Karpas-422 (cell line): ENCODE results near the gene SLC28A3. TPM values are rescaled to one million over a fixed set of nuclear protein-coding genes. Genes with fewer than 3 reads are reported as not detected.

Source experiments
- DNase-seq: peaks from one replicate; pipeline ENCODE4 v3.0.0-alpha.2; 2015
- H2AFZ ChIP-seq: fragments of 200-600 bp; sonication (generic); 2 replicates; pipeline ENCODE4 v1.6.1; 2014; ENCODE audit warnings: antibody characterized with exemption, low read length, mixed read lengths
- H3K27ac ChIP-seq: fragments of 200-600 bp; sonication (generic); 2 replicates; pipeline ENCODE4 v1.5.1; 2014; ENCODE audit warnings: mild to moderate bottlenecking, low read length, moderate library complexity
- H3K27me3 ChIP-seq: fragments of 200-600 bp; sonication (generic); 2 replicates; pipeline ENCODE4 v1.6.1; 2014; ENCODE audit warnings: low read length, mixed read lengths
- H3K36me3 ChIP-seq: fragments of 200-600 bp; sonication (generic); 2 replicates; pipeline ENCODE4 v1.6.1; 2014; ENCODE audit warnings: low read length, mixed read lengths; ENCODE audit not compliant: insufficient read depth
- H3K4me1 ChIP-seq: fragments of 200-600 bp; sonication (generic); 2 replicates; pipeline ENCODE4 v1.6.1; 2014; ENCODE audit warnings: mild to moderate bottlenecking, low read length, mixed read lengths
- H3K4me2 ChIP-seq: fragments of 200-600 bp; sonication (generic); 2 replicates; pipeline ENCODE4 v1.6.1; 2014; ENCODE audit warnings: low read length, low read depth, mild to moderate bottlenecking; ENCODE audit not compliant: poor library complexity, severe bottlenecking
- H3K4me3 ChIP-seq: fragments of 200-600 bp; sonication (generic); 2 replicates; pipeline ENCODE4 v1.5.1; 2014; ENCODE audit warnings: mild to moderate bottlenecking, antibody characterized with exemption, low read length, mixed read lengths
- H3K79me2 ChIP-seq: fragments of 200-600 bp; sonication (generic); 2 replicates; pipeline ENCODE4 v1.6.1; 2014; ENCODE audit warnings: mild to moderate bottlenecking, low read length, mixed read lengths
- H3K9ac ChIP-seq: fragments of 200-600 bp; sonication (generic); 2 replicates; pipeline ENCODE4 v1.6.0; 2014; ENCODE audit warnings: low read length
- H3K9me2 ChIP-seq: fragments of 200-600 bp; sonication (generic), shearing (Covaris generic); replicated peaks from 2 replicates; pipeline ENCODE4 v1.6.0; 2014; ENCODE audit warnings: mild to moderate bottlenecking, low read length, moderate library complexity; ENCODE audit not compliant: insufficient read depth
- H3K9me3 ChIP-seq: fragments of 300-700, 200-600 bp; sonication (generic); 2 replicates; pipeline ENCODE4 v1.6.1; 2014; ENCODE audit warnings: low read length, mixed read lengths
- H4K20me1 ChIP-seq: fragments of 200-600 bp; sonication (generic); 2 replicates; pipeline ENCODE4 v1.6.1; 2014; ENCODE audit warnings: mild to moderate bottlenecking, antibody characterized with exemption, low read length, low read depth; ENCODE audit not compliant: insufficient read depth
- total RNA-seq: library from RNA; depleted of rRNA; stranded (reverse); fragments of >200 nt; shearing (Covaris generic); gene quantifications from 2 replicates; pipeline ENCODE4 v1.2.3, GENCODE V29; 2014; ENCODE audit warnings: low replicate concordance

Gene SLC28A3
- total RNA-seq, 1 experiment from 2014 or later = not detected

- H3K79me2 ChIP-seq = no peaks in the 10 kb centered on the region
- no peak overlapping the region for H2AFZ ChIP-seq
- no peaks in the 10 kb centered on the region for H4K20me1 ChIP-seq
- H3K9me3 ChIP-seq = no peaks in the 10 kb centered on the region
- H3K4me1 ChIP-seq = no peaks in the 10 kb centered on the region
- no peak for DNase-seq
- H3K4me2 ChIP-seq = no peak overlapping the region
- H3K9ac ChIP-seq = no peak overlapping the region
- no peaks in the 10 kb centered on the region for H3K9me2 ChIP-seq
- H3K4me3 ChIP-seq = no peak overlapping the region
- H3K27me3 ChIP-seq = no peaks in the 10 kb centered on the region
- no peaks in the 10 kb centered on the region for H3K36me3 ChIP-seq
- H3K27ac ChIP-seq = no peak overlapping the region
These were observed 20.3 kb downstream of the SLC28A3 start for GRCh38 chr9:84320231-84320630.

GRCh38 chr9:84319632-84320031 is 20.9 kb downstream of the SLC28A3 start:
- no peaks in the 10 kb centered on the region for H3K9me2 ChIP-seq

GRCh38 chr9:84318981-84319380 is 21.6 kb downstream of the SLC28A3 start:
- Histone ChIP-seq H3K4me3 (no peak overlapping the region), H3K27ac (no peak overlapping the region), H3K9me2 (no peaks in the 10 kb centered on the region), H3K79me2 (no peaks in the 10 kb centered on the region), H3K4me1 (no peaks in the 10 kb centered on the region), H2AFZ (no peak overlapping the region), H3K27me3 (no peaks in the 10 kb centered on the region), H3K4me2 (no peak overlapping the region), H4K20me1 (no peaks in the 10 kb centered on the region), H3K36me3 (no peaks in the 10 kb centered on the region), H3K9me3 (no peaks in the 10 kb centered on the region), H3K9ac (no peak overlapping the region)
- DNase-seq = no peak

More at GRCh38 chr9:84319632-84320031, 20.9 kb downstream of the SLC28A3 start:
- no peaks in the 10 kb centered on the region for H3K79me2 ChIP-seq
- no peak overlapping the region for H3K4me3 ChIP-seq
- no peaks in the 10 kb centered on the region for H4K20me1 ChIP-seq
- no peaks in the 10 kb centered on the region for H3K27me3 ChIP-seq
- no peaks in the 10 kb centered on the region for H3K36me3 ChIP-seq
- no peak overlapping the region for H3K9ac ChIP-seq
- H3K9me3 ChIP-seq = no peaks in the 10 kb centered on the region
- no peak for DNase-seq
- H3K4me1 ChIP-seq = no peaks in the 10 kb centered on the region
- no peak overlapping the region for H3K4me2 ChIP-seq
- H3K27ac ChIP-seq = no peak overlapping the region
- H2AFZ ChIP-seq = no peak overlapping the region

- no peaks in the 10 kb centered on the region for H3K27me3 ChIP-seq
- H3K4me2 ChIP-seq = no peak overlapping the region
- H3K9me3 ChIP-seq = no peaks in the 10 kb centered on the region
- no peaks in the 10 kb centered on the region for H3K79me2 ChIP-seq
- H3K9ac ChIP-seq = no peak overlapping the region
- H3K9me2 ChIP-seq = no peaks in the 10 kb centered on the region
- no peak overlapping the region for H3K4me3 ChIP-seq
- H3K36me3 ChIP-seq = no peaks in the 10 kb centered on the region
- DNase-seq = peak; percentile 45
- H3K4me1 ChIP-seq = no peaks in the 10 kb centered on the region
- no peak overlapping the region for H3K27ac ChIP-seq
- no peak overlapping the region for H2AFZ ChIP-seq
- H4K20me1 ChIP-seq = no peaks in the 10 kb centered on the region
These were observed 23.0 kb downstream of the SLC28A3 start for GRCh38 chr9:84317563-84317962.

GRCh38 chr9:84315278-84315877 is 25.2 kb downstream of the SLC28A3 start:
- Histone ChIP-seq H3K4me1 (no peaks in the 10 kb centered on the region), H3K27ac (no peak overlapping the region), H3K4me2 (no peak overlapping the region), H3K36me3 (no peaks in the 10 kb centered on the region), H3K27me3 (no peaks in the 10 kb centered on the region), H2AFZ (no peak overlapping the region), H3K4me3 (no peak overlapping the region), H3K9ac (no peak overlapping the region), H3K9me2 (no peaks in the 10 kb centered on the region), H3K9me3 (no peaks in the 10 kb centered on the region), H3K79me2 (no peaks in the 10 kb centered on the region), H4K20me1 (no peaks in the 10 kb centered on the region)
- peak; percentile 71 for DNase-seq

- no peak overlapping the region for H3K9ac ChIP-seq
- H3K4me3 ChIP-seq = no peak overlapping the region
- H3K27ac ChIP-seq = no peak overlapping the region
- no peaks in the 10 kb centered on the region for H4K20me1 ChIP-seq
- no peaks in the 10 kb centered on the region for H3K9me3 ChIP-seq
- DNase-seq = no peak
- no peaks in the 10 kb centered on the region for H3K9me2 ChIP-seq
- no peaks in the 10 kb centered on the region for H3K79me2 ChIP-seq
- H3K4me1 ChIP-seq = no peaks in the 10 kb centered on the region
- no peak overlapping the region for H3K4me2 ChIP-seq
- no peaks in the 10 kb centered on the region for H3K27me3 ChIP-seq
- H3K36me3 ChIP-seq = no peaks in the 10 kb centered on the region
- H2AFZ ChIP-seq = no peak overlapping the region
These were observed 26.3 kb downstream of the SLC28A3 start for GRCh38 chr9:84314306-84314705.

GRCh38 chr9:84310883-84311282 is 29.7 kb downstream of the SLC28A3 start:
- H2AFZ ChIP-seq = no peak overlapping the region
- no peaks in the 10 kb centered on the region for H3K9me2 ChIP-seq
- no peaks in the 10 kb centered on the region for H3K4me1 ChIP-seq
- DNase-seq = no peak
- H3K4me3 ChIP-seq = no peak overlapping the region
- no peaks in the 10 kb centered on the region for H3K36me3 ChIP-seq
- no peaks in the 10 kb centered on the region for H3K27me3 ChIP-seq
- no peak overlapping the region for H3K4me2 ChIP-seq
- H3K79me2 ChIP-seq = no peaks in the 10 kb centered on the region
- H4K20me1 ChIP-seq = no peaks in the 10 kb centered on the region
- H3K9me3 ChIP-seq = no peaks in the 10 kb centered on the region
- H3K27ac ChIP-seq = no peak overlapping the region
- H3K9ac ChIP-seq = no peak overlapping the region

- Histone ChIP-seq H3K36me3 (no peaks in the 10 kb centered on the region), H3K27ac (no peak overlapping the region), H3K9me2 (no peaks in the 10 kb centered on the region), H3K9me3 (no peaks in the 10 kb centered on the region), H3K4me1 (no peaks in the 10 kb centered on the region), H3K79me2 (no peaks in the 10 kb centered on the region), H3K9ac (no peak overlapping the region), H4K20me1 (no peaks in the 10 kb centered on the region), H2AFZ (no peak overlapping the region), H3K27me3 (no peaks in the 10 kb centered on the region), H3K4me3 (no peak overlapping the region), H3K4me2 (no peak overlapping the region)
- DNase-seq = no peak
These were observed 34.9 kb downstream of the SLC28A3 start for GRCh38 chr9:84305497-84306131.
